Endodermal cell (in vitro differentiated cells): ENCODE results near the gene CLEC3B. TPM values are rescaled to one million over a fixed set of nuclear protein-coding genes. Genes with fewer than 3 reads are reported as not detected.
"Not testable (repeated sequence)": the region's sequence is repeated elsewhere in the genome, so short reads cannot be mapped to it uniquely, and the experiment has no call there.

Experiments used
- DNase-seq: peaks from one replicate; pipeline ENCODE4 v3.0.0-alpha.2; 2017
- H3K27ac ChIP-seq: 2 replicates; pipeline ENCODE4 v1.5.1; 2013; ENCODE audit warnings: mild to moderate bottlenecking, low read depth, low read length, moderate library complexity
- H3K27me3 ChIP-seq: 2 replicates; pipeline ENCODE4 v1.6.1; 2013; ENCODE audit warnings: mild to moderate bottlenecking, low read length, moderate library complexity; ENCODE audit not compliant: insufficient read depth, control insufficient read depth, poor library complexity, severe bottlenecking
- H3K36me3 ChIP-seq: 2 replicates; pipeline ENCODE4 v1.7.0; 2013; ENCODE audit warnings: mild to moderate bottlenecking, low read length, moderate library complexity; ENCODE audit not compliant: control insufficient read depth, insufficient read depth
- H3K4me1 ChIP-seq: one replicate; pipeline ENCODE4 v1.7.0; 2013; ENCODE audit warnings: low read length; ENCODE audit not compliant: control insufficient read depth, insufficient read depth
- H3K4me3 ChIP-seq: 2 replicates; pipeline ENCODE4 v1.5.1; 2013; ENCODE audit warnings: mild to moderate bottlenecking, low read length, moderate library complexity
- H3K9ac ChIP-seq: 2 replicates; pipeline ENCODE4 v1.6.1; 2013; ENCODE audit warnings: mild to moderate bottlenecking, low read length, moderate library complexity; ENCODE audit not compliant: poor library complexity, severe bottlenecking; ENCODE audit errors: extremely low read depth
- H3K9me3 ChIP-seq: 2 replicates; pipeline ENCODE4 v1.6.1; 2013; ENCODE audit warnings: mild to moderate bottlenecking, low read length, moderate library complexity; ENCODE audit not compliant: control insufficient read depth
- H3K27ac Mint-ChIP-seq: 2 replicates; pipeline ENCODE4 v1.8.0; 2020; ENCODE audit warnings: mixed read lengths
- H3K27me3 Mint-ChIP-seq: 2 replicates; pipeline ENCODE4 v1.8.0; 2021; ENCODE audit warnings: mild to moderate bottlenecking, mixed read lengths; ENCODE audit not compliant: insufficient read depth
- H3K36me3 Mint-ChIP-seq: 2 replicates; pipeline ENCODE4 v1.8.0; 2020; ENCODE audit warnings: low read depth, mixed read lengths
- H3K4me1 Mint-ChIP-seq: 2 replicates; pipeline ENCODE4 v1.8.0; 2020; ENCODE audit warnings: mixed read lengths
- H3K4me3 Mint-ChIP-seq: 2 replicates; pipeline ENCODE4 v1.8.0; 2020; ENCODE audit warnings: mild to moderate bottlenecking, moderate library complexity, mixed read lengths
- H3K9me3 Mint-ChIP-seq: 2 replicates; pipeline ENCODE4 v1.8.0; 2020; ENCODE audit warnings: mild to moderate bottlenecking, mixed read lengths
- CTCF ChIP-seq: fragments of 200-600 bp; sonication (generic); conservative IDR thresholded peaks from 2 replicates; pipeline ENCODE4 v1.5.0; 2021; ENCODE audit warnings: antibody characterized with exemption, mild to moderate bottlenecking
- WGBS, 2 experiments: methylation state at CpG; one replicate each; pipeline versions ENCODE4 v1.1.5 to v1.1.7; 2013; ENCODE audit warnings: missing lambda C conversion rate in 2 of 2, mixed read lengths in 1 of 2; ENCODE audit not compliant: insufficient coverage in 1 of 2, insufficient read length in 1 of 2; 5-methylcytosine and 5-hydroxymethylcytosine counted together
- total RNA-seq, 2 donors: library from RNA; stranded (reverse); fragmentation: NEBNext Ultra II Directional in 1 of 2; extraction: Animal tissue kit (Norgen Biotek cat#: 25700) in 1 of 2; gene quantifications; 2 replicates in 1 of 2; 3 replicates in 1 of 2; pipeline ENCODE4 v1.2.1, GENCODE V29; 2021

CLEC3B gene
- total RNA-seq, 2 donors from 2014 or later = not detected

- Mint-ChIP-seq H3K4me1 (peaks cover 14% of the 10 kb centered on the region), H3K36me3 (peaks cover 36% of the 10 kb centered on the region), H3K4me3 (no peak overlapping the region), H3K27ac (no peak overlapping the region), H3K9me3 (peaks cover 22% of the 10 kb centered on the region), H3K27me3 (no peaks in the 10 kb centered on the region)
- Histone ChIP-seq H3K9me3 (peaks cover 19% of the 10 kb centered on the region), H3K27me3 (no peaks in the 10 kb centered on the region), H3K4me1 (no peaks in the 10 kb centered on the region), H3K36me3 (peaks cover 10% of the 10 kb centered on the region), H3K27ac (no peak overlapping the region), H3K4me3 (no peak overlapping the region), H3K9ac (no peak overlapping the region)
- WGBS, 2 experiments = 90% methylated on average over 3 of the region's 3 CpGs; no CpG with 5 or more reads in 1 of the 2 experiments
- no peak for DNase-seq
- TF ChIP-seq CTCF = no peak
These were observed 43.3 kb upstream of the CLEC3B start for GRCh38 chr3:44982817-44983216.

- H3K27ac Mint-ChIP-seq = no peak overlapping the region
- peaks cover 36% of the 10 kb centered on the region for H3K36me3 Mint-ChIP-seq
These were observed 42.6 kb upstream of the CLEC3B start for GRCh38 chr3:44983484-44983941.

GRCh38 chr3:44984335-44984734 is 41.8 kb upstream of the CLEC3B start:
- H3K9me3 ChIP-seq = peaks cover 19% of the 10 kb centered on the region
- TF ChIP-seq CTCF = no peak
- H3K4me3 Mint-ChIP-seq = no peak overlapping the region
- H3K27ac Mint-ChIP-seq = no peak overlapping the region
- DNase-seq = no peak
- H3K27me3 ChIP-seq = no peaks in the 10 kb centered on the region
- no peaks in the 10 kb centered on the region for H3K27me3 Mint-ChIP-seq
- no peak overlapping the region for H3K4me3 ChIP-seq
- H3K9ac ChIP-seq = no peak overlapping the region
- peaks cover 18% of the 10 kb centered on the region for H3K36me3 ChIP-seq
- WGBS, 2 experiments = 89 to 100% methylated on average over 1 to 2 of the region's 2 CpGs
- peaks cover 22% of the 10 kb centered on the region for H3K9me3 Mint-ChIP-seq
- H3K4me1 Mint-ChIP-seq = peaks cover 24% of the 10 kb centered on the region
- H3K4me1 ChIP-seq = peaks cover 3% of the 10 kb centered on the region
- H3K27ac ChIP-seq = no peak overlapping the region
- peaks cover 42% of the 10 kb centered on the region for H3K36me3 Mint-ChIP-seq

More at GRCh38 chr3:44983484-44983941, 42.6 kb upstream of the CLEC3B start:
- no peaks in the 10 kb centered on the region for H3K27me3 Mint-ChIP-seq
- no peak for DNase-seq
- Histone ChIP-seq H3K27me3 (no peaks in the 10 kb centered on the region), H3K4me3 (no peak overlapping the region), H3K9me3 (peaks cover 19% of the 10 kb centered on the region), H3K27ac (no peak overlapping the region), H3K9ac (no peak overlapping the region), H3K36me3 (peaks cover 10% of the 10 kb centered on the region), H3K4me1 (peaks cover 3% of the 10 kb centered on the region)
- no peak overlapping the region for H3K4me3 Mint-ChIP-seq
- WGBS, 2 experiments = 83 to 94% methylated on average over 1 of the region's 1 CpG
- TF ChIP-seq CTCF = no peak
- H3K4me1 Mint-ChIP-seq = peaks cover 18% of the 10 kb centered on the region
- peaks cover 22% of the 10 kb centered on the region for H3K9me3 Mint-ChIP-seq

GRCh38 chr3:44986330-44986729 is 39.8 kb upstream of the CLEC3B start:
- H3K9me3 Mint-ChIP-seq = peaks cover 22% of the 10 kb centered on the region
- not testable (repeated sequence) for H3K27me3 ChIP-seq, H3K27me3 Mint-ChIP-seq, H3K27ac ChIP-seq, H3K9ac ChIP-seq, DNase-seq, H3K4me3 Mint-ChIP-seq, H3K4me1 ChIP-seq, H3K4me3 ChIP-seq, H3K27ac Mint-ChIP-seq
- WGBS, 2 experiments = 96 to 100% methylated on average over 4 to 14 of the region's 14 CpGs
- Histone ChIP-seq H3K9me3 (peaks cover 19% of the 10 kb centered on the region), H3K36me3 (peaks cover 34% of the 10 kb centered on the region)
- peaks cover 27% of the 10 kb centered on the region for H3K4me1 Mint-ChIP-seq
- peaks cover 59% of the 10 kb centered on the region for H3K36me3 Mint-ChIP-seq
